CD4-positive, alpha-beta T cell (primary cell): ENCODE results near the gene FOXP4. TPM values are rescaled to one million over a fixed set of nuclear protein-coding genes. Genes with fewer than 3 reads are reported as not detected.

Source experiments
- ATAC-seq: fragments of 200-7000 bp; cut with Tn5 transposase; one replicate; pipeline ENCODE4 v1.10.0; 2022; ENCODE audit warnings: mild to moderate bottlenecking; ENCODE audit not compliant: poor library complexity
- CTCF ChIA-PET: fragments of 350-600 bp; sonication (Branson Sonifier 250); formaldehyde crosslinking; loops from one replicate; lab custom pipeline; 2021; ENCODE audit warnings: antibody characterized with exemption, inconsistent platforms; lab: Charles Lee
- POLR2A ChIA-PET: fragments of 350-600 bp; sonication (Branson Sonifier 250); formaldehyde crosslinking; loops from one replicate; lab custom pipeline; 2021; ENCODE audit warnings: antibody characterized with exemption, inconsistent platforms; lab: Charles Lee
- DNase-seq, 14 experiments: peaks; one replicate each; pipeline ENCODE4 v3.0.0-alpha.2; 2013 to 2020; ENCODE audit warnings: mixed read lengths in 2 of 14
- H3K27ac ChIP-seq, 2 donors: one replicate each; pipeline versions ENCODE4 v1.5.1 to v1.7.0; 2013; ENCODE audit warnings: low read length in 2 of 2, low read depth in 1 of 2, mild to moderate bottlenecking in 1 of 2
- H3K27me3 ChIP-seq, 2 experiments: 1 replicate in 1 of 2; 2 replicates in 1 of 2; pipeline versions ENCODE4 v1.6.1 to v1.7.0; 2013; ENCODE audit warnings: low read length in 2 of 2, control low read depth in 1 of 2, mild to moderate bottlenecking in 1 of 2, moderate library complexity in 1 of 2; ENCODE audit not compliant: insufficient read depth in 2 of 2, control insufficient read depth in 1 of 2
- H3K36me3 ChIP-seq: one replicate; pipeline ENCODE4 v1.6.1; 2013; ENCODE audit warnings: low read length, control low read depth; ENCODE audit not compliant: insufficient read depth
- H3K4me1 ChIP-seq: one replicate; pipeline ENCODE4 v1.6.1; 2013; ENCODE audit warnings: low read length, control low read depth; ENCODE audit not compliant: insufficient read depth
- H3K4me3 ChIP-seq: one replicate; pipeline ENCODE4 v1.5.1; 2013; ENCODE audit warnings: mild to moderate bottlenecking, low read length, moderate library complexity
- H3K9me3 ChIP-seq, 2 experiments: 1 replicate in 1 of 2; 2 replicates in 1 of 2; pipeline versions ENCODE4 v1.6.1 to v1.7.0; 2013; ENCODE audit warnings: low read length in 2 of 2, mild to moderate bottlenecking in 2 of 2, control low read depth in 1 of 2, moderate library complexity in 1 of 2; ENCODE audit not compliant: control insufficient read depth in 1 of 2, insufficient read depth in 1 of 2
- H3K27ac Mint-ChIP-seq: one replicate; pipeline ENCODE4 v1.8.0; 2020; ENCODE audit warnings: mixed read lengths
- H3K27me3 Mint-ChIP-seq: one replicate; pipeline ENCODE4 v1.8.0; 2021; ENCODE audit warnings: mixed read lengths
- H3K36me3 Mint-ChIP-seq: one replicate; pipeline ENCODE4 v1.8.0; 2021; ENCODE audit warnings: low read depth, mixed read lengths
- H3K4me1 Mint-ChIP-seq: one replicate; pipeline ENCODE4 v1.8.0; 2021; ENCODE audit warnings: low read depth, mixed read lengths
- H3K4me3 Mint-ChIP-seq: one replicate; pipeline ENCODE4 v1.8.0; 2020; ENCODE audit warnings: mild to moderate bottlenecking, mixed read lengths
- H3K9me3 Mint-ChIP-seq: one replicate; pipeline ENCODE4 v1.8.0; 2020; ENCODE audit warnings: mixed read lengths
- intact Hi-C, 2 experiments: fragments of 100-400 bp; cut with DNase I in 1 of 2; cut with micrococcal nuclease in 1 of 2; formaldehyde crosslinking; loops; one replicate each; pipeline versions ENCODE4 v1.15.1 to v1.9.0; 2023 to 2025; cut with DNase I, micrococcal nuclease
- total RNA-seq, 174 experiments: library from RNA in 2 of 174; stranded (reverse) in 2 of 174; gene quantifications; one replicate each; pipeline ENCODE4 v1.2.3 and lab custom pipeline; 2021 to 2026
- TF ChIP-seq, protein P1 (sequence below): fragments of 200-600 bp; IDR thresholded peaks from one replicate; pipeline ENCODE4 v1.8.0; 2022; ENCODE audit warnings: antibody characterized with exemption, mild to moderate bottlenecking

FOXP4 gene
- total RNA-seq, 2 experiments from 2014 or later = 3.7 to 3.9 TPM

- no peaks in the 10 kb centered on the region for H3K36me3 ChIP-seq
- no peak overlapping the region for H3K4me3 ChIP-seq
- no peak overlapping the region for H3K27ac Mint-ChIP-seq
- ChIA-PET POLR2A (no interaction called here), CTCF (no interaction called here)
- TF ChIP-seq, protein P1, sequence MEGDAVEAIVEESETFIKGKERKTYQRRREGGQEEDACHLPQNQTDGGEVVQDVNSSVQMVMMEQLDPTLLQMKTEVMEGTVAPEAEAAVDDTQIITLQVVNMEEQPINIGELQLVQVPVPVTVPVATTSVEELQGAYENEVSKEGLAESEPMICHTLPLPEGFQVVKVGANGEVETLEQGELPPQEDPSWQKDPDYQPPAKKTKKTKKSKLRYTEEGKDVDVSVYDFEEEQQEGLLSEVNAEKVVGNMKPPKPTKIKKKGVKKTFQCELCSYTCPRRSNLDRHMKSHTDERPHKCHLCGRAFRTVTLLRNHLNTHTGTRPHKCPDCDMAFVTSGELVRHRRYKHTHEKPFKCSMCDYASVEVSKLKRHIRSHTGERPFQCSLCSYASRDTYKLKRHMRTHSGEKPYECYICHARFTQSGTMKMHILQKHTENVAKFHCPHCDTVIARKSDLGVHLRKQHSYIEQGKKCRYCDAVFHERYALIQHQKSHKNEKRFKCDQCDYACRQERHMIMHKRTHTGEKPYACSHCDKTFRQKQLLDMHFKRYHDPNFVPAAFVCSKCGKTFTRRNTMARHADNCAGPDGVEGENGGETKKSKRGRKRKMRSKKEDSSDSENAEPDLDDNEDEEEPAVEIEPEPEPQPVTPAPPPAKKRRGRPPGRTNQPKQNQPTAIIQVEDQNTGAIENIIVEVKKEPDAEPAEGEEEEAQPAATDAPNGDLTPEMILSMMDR = no peak
- H3K27me3 ChIP-seq = peaks cover 43 to 50% of the 10 kb centered on the region in 2 experiments
- no peaks in the 10 kb centered on the region for H3K9me3 Mint-ChIP-seq
- intact Hi-C loops = no loop called here
- DNase-seq (peak in 1 of 14 experiments; percentile 15), ATAC-seq (no peak)
- no peak overlapping the region for H3K27ac ChIP-seq
- H3K4me3 Mint-ChIP-seq = no peak overlapping the region
- no peaks in the 10 kb centered on the region for H3K9me3 ChIP-seq
- no peaks in the 10 kb centered on the region for H3K36me3 Mint-ChIP-seq
- H3K27me3 Mint-ChIP-seq = peaks cover 72% of the 10 kb centered on the region
- peaks cover 19% of the 10 kb centered on the region for H3K4me1 ChIP-seq
- peaks cover 13% of the 10 kb centered on the region for H3K4me1 Mint-ChIP-seq
Observed at GRCh38 chr6:41502917-41503671, 43.1 kb upstream of the FOXP4 start.

DNA sequence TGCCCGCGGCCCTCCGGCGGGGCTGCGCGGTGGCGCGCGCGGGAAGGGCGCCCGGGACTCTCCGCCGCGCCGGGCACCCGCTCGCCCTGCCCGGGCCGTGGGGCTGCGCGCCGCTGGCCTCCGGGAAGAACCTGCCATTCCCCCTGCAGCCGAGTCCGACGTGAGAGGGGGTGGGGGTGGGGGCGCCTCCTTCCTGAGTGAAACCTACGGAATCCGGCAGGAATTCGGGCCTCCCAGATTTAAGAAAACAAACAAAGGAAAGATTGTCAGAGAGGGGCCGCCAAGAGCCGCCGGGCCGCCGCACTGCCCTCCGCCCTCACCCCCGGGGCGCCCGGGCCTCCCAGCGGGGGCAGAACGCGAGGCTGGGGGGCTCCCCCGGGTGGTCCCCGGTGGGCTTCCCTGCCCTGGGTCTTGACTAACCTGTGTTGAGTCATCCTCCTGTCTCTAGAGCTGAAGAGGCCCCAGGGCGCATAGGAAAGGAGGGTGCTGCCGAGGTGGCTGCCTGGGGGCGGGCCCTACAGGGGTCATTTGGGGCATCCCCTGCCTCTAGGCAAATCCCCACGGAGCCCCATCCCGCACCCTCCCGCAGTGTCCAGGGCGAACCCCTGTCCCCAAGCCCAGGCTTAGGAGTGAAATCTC, 42.2 kb upstream of the FOXP4 start:
- CTCF ChIA-PET = no interaction called here

DNA sequence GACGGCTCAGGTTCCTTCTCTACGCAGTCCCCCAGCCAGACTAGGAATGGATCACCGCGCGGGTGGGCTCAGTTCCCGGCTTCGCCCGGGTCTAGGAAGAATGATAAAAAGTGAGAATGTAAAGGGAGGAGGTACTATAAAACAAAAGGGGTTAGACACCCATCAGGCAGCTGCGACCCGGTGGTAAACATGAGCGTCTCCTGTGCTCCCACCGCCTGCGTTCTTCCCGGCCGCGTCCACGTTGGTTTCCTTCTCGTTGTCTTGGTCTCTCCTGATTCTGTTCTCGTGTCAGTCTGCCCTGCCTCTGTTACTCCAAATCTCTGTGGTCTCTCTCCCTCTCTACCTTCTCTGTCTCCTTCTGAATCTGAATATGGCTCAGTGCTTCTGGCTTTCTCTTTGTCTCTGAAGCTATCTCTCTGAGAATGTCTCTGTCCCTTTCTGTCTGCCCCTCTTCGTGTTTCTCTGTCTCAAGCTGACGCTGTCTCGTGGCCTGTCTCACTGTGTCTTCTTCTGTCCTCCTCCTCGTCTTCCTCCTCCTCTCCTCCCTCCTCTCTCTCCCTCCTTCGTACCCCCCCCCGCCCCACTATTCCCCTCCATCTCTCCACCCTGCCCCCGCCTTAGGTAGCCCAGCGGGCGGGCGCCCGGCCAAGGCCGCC, 41.6 kb upstream of the FOXP4 start:
- no peaks in the 10 kb centered on the region for H3K36me3 Mint-ChIP-seq
- no peak overlapping the region for H3K27ac Mint-ChIP-seq
- TF ChIP-seq, protein P1 = no peak
- peak overlapping the region; percentile 55 for H3K4me3 Mint-ChIP-seq
- POLR2A ChIA-PET = no interaction called here
- no peaks in the 10 kb centered on the region for H3K9me3 Mint-ChIP-seq
- Histone ChIP-seq H3K27me3 (peaks cover 48 to 57% of the 10 kb centered on the region in 2 experiments), H3K9me3 (no peaks in the 10 kb centered on the region), H3K4me3 (no peak overlapping the region), H3K36me3 (no peaks in the 10 kb centered on the region), H3K27ac (no peak overlapping the region), H3K4me1 (peaks cover 19% of the 10 kb centered on the region)
- peaks cover 13% of the 10 kb centered on the region for H3K4me1 Mint-ChIP-seq
- H3K27me3 Mint-ChIP-seq = peaks cover 70% of the 10 kb centered on the region
- DNase-seq (no peak), ATAC-seq (no peak)
- CTCF ChIA-PET = no interaction called here
- intact Hi-C loops = no loop called here

More for the DNA sequence above, 42.2 kb upstream of the FOXP4 start:
- Histone ChIP-seq H3K4me1 (peaks cover 19% of the 10 kb centered on the region), H3K9me3 (no peaks in the 10 kb centered on the region), H3K27ac (no peak overlapping the region), H3K4me3 (no peak overlapping the region), H3K36me3 (no peaks in the 10 kb centered on the region), H3K27me3 (peaks cover 48 to 52% of the 10 kb centered on the region in 2 experiments)
- H3K27me3 Mint-ChIP-seq = peaks cover 74% of the 10 kb centered on the region
- ATAC-seq = no peak
- POLR2A ChIA-PET = no interaction called here
- H3K27ac Mint-ChIP-seq = no peak overlapping the region
- H3K9me3 Mint-ChIP-seq = no peaks in the 10 kb centered on the region
- peaks cover 13% of the 10 kb centered on the region for H3K4me1 Mint-ChIP-seq
- no peak overlapping the region for H3K4me3 Mint-ChIP-seq
- H3K36me3 Mint-ChIP-seq = no peaks in the 10 kb centered on the region
- DNase-seq = no peak
- TF ChIP-seq, protein P1 = no peak
- intact Hi-C loops = no loop called here
